ENCODE measurements around the gene KATNB1. TPM values are rescaled to one million over a fixed set of nuclear protein-coding genes. Genes with fewer than 3 reads are reported as not detected.

KATNB1 gene
- total and polyA plus RNA-seq, 2 of the 8 experiments (the other 6 are each of a cell fraction or from before 2014, with no cell fraction given), result 50.2 to 60.4 TPM

- TF ChIP-seq CHD7 (IDR thresholded peaks at IDR 0.05; ENCODE audit: insufficient replicate concordance, low read length) (no peak), RXRA (IDR thresholded peaks at IDR 0.05; ENCODE audit: insufficient read depth, low read depth, low read length) (no peak), SUZ12 (IDR thresholded peaks at IDR 0.05; ENCODE audit: low read length) (no peak), HDAC6 (IDR thresholded peaks at IDR 0.05; ENCODE audit: low read depth, low read length) (no peak), POU5F1 (IDR thresholded peaks at IDR 0.05; ENCODE audit: low read depth, low read length) (no peak), USF2 (IDR thresholded peaks at IDR 0.05; ENCODE audit: low read length) (no peak), POLR2A (IDR thresholded peaks at IDR 0.05; ENCODE audit: control extremely low read depth in 1 of 2, low read depth in 2 of 2, low read length in 2 of 2) (no peak), SP1 (IDR thresholded peaks at IDR 0.05; ENCODE audit: low read depth, low read length) (no peak), BRCA1 (IDR thresholded peaks at IDR 0.05; ENCODE audit: low read depth, low read length) (no peak), NANOG (IDR thresholded peaks at IDR 0.05; ENCODE audit: insufficient read depth, low read depth, low read length, poor library complexity, severe bottlenecking) (no peak), TEAD4 (IDR thresholded peaks at IDR 0.05; ENCODE audit: low read depth, low read length) (no peak), JUN (IDR thresholded peaks at IDR 0.05; ENCODE audit: low read depth, low read length) (no peak)
Observed at GRCh38 chr16:57699481-57699880, 36.1 kb upstream of the KATNB1 start (continued).

Data from H1 (cell line).